Common myeloid progenitor, CD34-positive (primary cell): ENCODE results near the gene ARHGEF7.

Experiments
- CTCF ChIA-PET: fragments of 350-600 bp; sonication (Branson Sonifier 250); formaldehyde crosslinking; loops from one replicate; lab custom pipeline; 2021; ENCODE audit warnings: antibody characterized with exemption; lab: Charles Lee
- POLR2A ChIA-PET: fragments of 350-600 bp; sonication (Branson Sonifier 250); formaldehyde crosslinking; loops from one replicate; lab custom pipeline; 2021; ENCODE audit warnings: antibody characterized with exemption; lab: Charles Lee
- DNase-seq, 3 donors: peaks; one replicate each; pipeline versions ENCODE4 v3.0.0 to v3.0.0-alpha.2; 2013
- H3K27ac ChIP-seq, 2 experiments: 1 replicate in 1 of 2; 2 replicates in 1 of 2; pipeline ENCODE4 v1.7.0; 2013; ENCODE audit warnings: inconsistent platforms in 2 of 2, low read length in 2 of 2, mild to moderate bottlenecking in 2 of 2, low read depth in 1 of 2, moderate library complexity in 1 of 2; ENCODE audit not compliant: severe bottlenecking in 2 of 2, insufficient read depth in 1 of 2, poor library complexity in 1 of 2
- H3K27me3 ChIP-seq, 5 experiments: replicated peaks in 2 of 5; 1 replicate in 3 of 5; 2 replicates in 2 of 5; pipeline versions ENCODE4 v1.6.1 to v1.7.0; 2013; ENCODE audit warnings: low read length in 4 of 5, mild to moderate bottlenecking in 2 of 5, moderate library complexity in 2 of 5, inconsistent platforms in 1 of 5; ENCODE audit not compliant: insufficient read depth in 5 of 5, control insufficient read depth in 4 of 5
- H3K36me3 ChIP-seq, 4 experiments: 1 replicate in 2 of 4; 2 replicates in 2 of 4; pipeline versions ENCODE4 v1.6.1 to v1.7.0; 2013; ENCODE audit warnings: low read length in 3 of 4, control low read depth in 1 of 4, mild to moderate bottlenecking in 1 of 4; ENCODE audit not compliant: control insufficient read depth in 4 of 4, insufficient read depth in 4 of 4
- H3K4me1 ChIP-seq, 4 experiments: 1 replicate in 3 of 4; 2 replicates in 1 of 4; pipeline versions ENCODE4 v1.6.1 to v1.7.1; 2013; ENCODE audit warnings: low read length in 3 of 4, mild to moderate bottlenecking in 3 of 4, control low read depth in 1 of 4, inconsistent platforms in 1 of 4, moderate library complexity in 1 of 4; ENCODE audit not compliant: control insufficient read depth in 4 of 4, insufficient read depth in 4 of 4; ENCODE audit errors: control extremely low read depth in 1 of 4
- H3K4me3 ChIP-seq, 7 experiments: 1 replicate in 4 of 7; 2 replicates in 3 of 7; pipeline versions ENCODE4 v1.5.1 to v1.7.0; 2013; ENCODE audit warnings: mild to moderate bottlenecking in 7 of 7, low read length in 6 of 7, moderate library complexity in 6 of 7, inconsistent platforms in 2 of 7, low read depth in 2 of 7, control low read depth in 1 of 7; ENCODE audit not compliant: insufficient read depth in 4 of 7, control insufficient read depth in 1 of 7; ENCODE audit errors: extremely low read depth in 1 of 7
- H3K9me3 ChIP-seq, 5 experiments: 1 replicate in 4 of 5; 2 replicates in 1 of 5; pipeline versions ENCODE4 v1.6.1 to v1.7.1; 2013; ENCODE audit warnings: low read length in 4 of 5, mild to moderate bottlenecking in 2 of 5, inconsistent platforms in 1 of 5, low read depth in 1 of 5, moderate library complexity in 1 of 5; ENCODE audit not compliant: control insufficient read depth in 4 of 5, insufficient read depth in 2 of 5; ENCODE audit errors: control extremely low read depth in 1 of 5
- WGBS: methylation state at CpG from one replicate; pipeline ENCODE4 v1.1.5; 2013; ENCODE audit not compliant: insufficient coverage; 5-methylcytosine and 5-hydroxymethylcytosine counted together

ARHGEF7 gene

GRCh38 chr13:111338841-111339240 is 223.7 kb downstream of the ARHGEF7 start:
- no peak overlapping the region for H3K27ac ChIP-seq
- 90% methylated on average over 8 of the region's 11 CpGs for WGBS
- CTCF ChIA-PET = no interaction called here
- no peak overlapping the region for H3K4me3 ChIP-seq
- DNase-seq = no peak
- H3K9me3 ChIP-seq = peaks cover 0 to 9% (median 6%) of the 10 kb centered on the region in 5 experiments
- no peaks in the 10 kb centered on the region for H3K36me3 ChIP-seq
- no peaks in the 10 kb centered on the region for H3K4me1 ChIP-seq
- POLR2A ChIA-PET = no interaction called here
- peaks cover 0 to 4% (median 0%) of the 10 kb centered on the region in 5 experiments for H3K27me3 ChIP-seq

GRCh38 chr13:111339366-111340143 is 224.4 kb downstream of the ARHGEF7 start:
- DNase-seq = no peak
- ChIA-PET CTCF (no interaction called here), POLR2A (no interaction called here)
- Histone ChIP-seq H3K9me3 (peaks cover 0 to 7% (median under 1%) of the 10 kb centered on the region in 5 experiments), H3K36me3 (no peaks in the 10 kb centered on the region), H3K4me1 (no peaks in the 10 kb centered on the region), H3K4me3 (no peak overlapping the region), H3K27me3 (peaks cover 0 to 4% (median 0%) of the 10 kb centered on the region in 5 experiments), H3K27ac (no peak overlapping the region)
- 98% methylated on average over 12 of the region's 29 CpGs for WGBS

- no peak overlapping the region for H3K27ac ChIP-seq
- no peak for DNase-seq
- POLR2A ChIA-PET = no interaction called here
- no peak overlapping the region for H3K4me3 ChIP-seq
- H3K9me3 ChIP-seq = peaks cover 0 to 3% (median 0%) of the 10 kb centered on the region in 5 experiments
- 93% methylated on average over 3 of the region's 5 CpGs for WGBS
- CTCF ChIA-PET = no interaction called here
- no peaks in the 10 kb centered on the region for H3K4me1 ChIP-seq
- no peaks in the 10 kb centered on the region for H3K36me3 ChIP-seq
- H3K27me3 ChIP-seq = no peaks in the 10 kb centered on the region
Observed at GRCh38 chr13:111341886-111342285, 226.8 kb downstream of the ARHGEF7 start.

GRCh38 chr13:111342721-111343120 is 227.6 kb downstream of the ARHGEF7 start:
- no peak for DNase-seq
- Histone ChIP-seq H3K27ac (no peak overlapping the region), H3K36me3 (no peaks in the 10 kb centered on the region), H3K4me3 (no peak overlapping the region), H3K9me3 (peaks cover 0 to 3% (median 0%) of the 10 kb centered on the region in 5 experiments), H3K27me3 (no peaks in the 10 kb centered on the region), H3K4me1 (no peaks in the 10 kb centered on the region)
- 100% methylated on average over 4 of the region's 9 CpGs for WGBS
- POLR2A ChIA-PET = no interaction called here
- CTCF ChIA-PET = no interaction called here

- no peaks in the 10 kb centered on the region for H3K36me3 ChIP-seq
- WGBS = 82% methylated on average over 9 of the region's 11 CpGs
- CTCF ChIA-PET = no interaction called here
- no peak overlapping the region for H3K27ac ChIP-seq
- peaks cover 0 to 3% (median 0%) of the 10 kb centered on the region in 5 experiments for H3K9me3 ChIP-seq
- peak in 1 of 3 donors; percentile 26 for DNase-seq
- H3K4me3 ChIP-seq = no peak overlapping the region
- H3K4me1 ChIP-seq = no peaks in the 10 kb centered on the region
- H3K27me3 ChIP-seq = no peaks in the 10 kb centered on the region
- POLR2A ChIA-PET = no interaction called here
Observed at GRCh38 chr13:111343186-111343805, 228.2 kb downstream of the ARHGEF7 start.

- no peaks in the 10 kb centered on the region for H3K4me1 ChIP-seq
- CTCF ChIA-PET = no interaction called here
- peaks cover 0 to 3% (median 0%) of the 10 kb centered on the region in 5 experiments for H3K9me3 ChIP-seq
- POLR2A ChIA-PET = no interaction called here
- 93% methylated on average over 25 of the region's 25 CpGs for WGBS
- H3K27ac ChIP-seq = no peak overlapping the region
- H3K36me3 ChIP-seq = no peaks in the 10 kb centered on the region
- no peak overlapping the region for H3K4me3 ChIP-seq
- peak; percentile 1 to 7 (median 4) for DNase-seq
- H3K27me3 ChIP-seq = no peaks in the 10 kb centered on the region
Observed at GRCh38 chr13:111344471-111345191, 229.5 kb downstream of the ARHGEF7 start.

- Histone ChIP-seq H3K27me3 (no peaks in the 10 kb centered on the region), H3K27ac (no peak overlapping the region), H3K4me3 (no peak overlapping the region), H3K9me3 (peaks cover 0 to 2% (median 0%) of the 10 kb centered on the region in 5 experiments), H3K4me1 (no peaks in the 10 kb centered on the region), H3K36me3 (no peaks in the 10 kb centered on the region)
- ChIA-PET CTCF (no interaction called here), POLR2A (no interaction called here)
- no peak for DNase-seq
- 91% methylated on average over 11 of the region's 11 CpGs for WGBS
Observed at GRCh38 chr13:111345682-111346081, 230.6 kb downstream of the ARHGEF7 start.
